ENCODE data around the gene CNNM2. TPM values are rescaled to one million over a fixed set of nuclear protein-coding genes. Genes with fewer than 3 reads are reported as not detected.
"Not testable (repeated sequence)": the region's sequence is repeated elsewhere in the genome, so short reads cannot be mapped to it uniquely, and the experiment has no call there.

The CNNM2 gene
- polyA plus RNA-seq, 3 donors: 9.8 to 11.4 (median 11.1) TPM

GRCh38 chr10:102960157-102960556 is 42.1 kb downstream of the CNNM2 start:
- no peak for DNase-seq (ENCODE audit: extremely low read depth in 1 of 11, low read depth in 9 of 11, low spot score in 4 of 11)

GRCh38 chr10:102962267-102962666 is 44.2 kb downstream of the CNNM2 start:
- no peak for DNase-seq (ENCODE audit: extremely low read depth in 1 of 11, low read depth in 9 of 11, low spot score in 4 of 11)

GRCh38 chr10:102962951-102963755 is 45.1 kb downstream of the CNNM2 start:
- DNase-seq (ENCODE audit: extremely low read depth in 1 of 11, low read depth in 9 of 11, low spot score in 4 of 11): no peak

GRCh38 chr10:102963756-102964025 is 45.6 kb downstream of the CNNM2 start:
- no peak for DNase-seq (ENCODE audit: extremely low read depth in 1 of 11, low read depth in 9 of 11, low spot score in 4 of 11)

GRCh38 chr10:102964064-102964463 is 46.0 kb downstream of the CNNM2 start:
- not testable (repeated sequence) for DNase-seq (ENCODE audit: extremely low read depth in 1 of 11, low read depth in 9 of 11, low spot score in 4 of 11)

GRCh38 chr10:102964713-102965112 is 46.6 kb downstream of the CNNM2 start:
- DNase-seq (ENCODE audit: extremely low read depth in 1 of 11, low read depth in 9 of 11, low spot score in 4 of 11): no peak

GRCh38 chr10:102965311-102965851 is 47.3 kb downstream of the CNNM2 start:
- DNase-seq (ENCODE audit: extremely low read depth in 1 of 11, low read depth in 9 of 11, low spot score in 4 of 11): no peak

- DNase-seq (ENCODE audit: extremely low read depth in 1 of 11, low read depth in 9 of 11, low spot score in 4 of 11): no peak
These were observed 49.0 kb downstream of the CNNM2 start for GRCh38 chr10:102967123-102967522.

GRCh38 chr10:102970562-102971340 is 52.7 kb downstream of the CNNM2 start:
- DNase-seq (ENCODE audit: extremely low read depth in 1 of 11, low read depth in 9 of 11, low spot score in 4 of 11): no peak

- no peak for DNase-seq (ENCODE audit: extremely low read depth in 1 of 11, low read depth in 9 of 11, low spot score in 4 of 11)
These were observed 57.6 kb downstream of the CNNM2 start for GRCh38 chr10:102975483-102976379.

- not testable (repeated sequence) for DNase-seq (ENCODE audit: extremely low read depth in 1 of 11, low read depth in 9 of 11, low spot score in 4 of 11)
These were observed 58.3 kb downstream of the CNNM2 start for GRCh38 chr10:102976380-102976726.

- DNase-seq (ENCODE audit: extremely low read depth in 1 of 11, low read depth in 9 of 11, low spot score in 4 of 11): no peak
These were observed 64.2 kb downstream of the CNNM2 start for GRCh38 chr10:102982296-102982695.

- no peak for DNase-seq (ENCODE audit: extremely low read depth in 1 of 11, low read depth in 9 of 11, low spot score in 4 of 11)
These were observed 66.0 kb downstream of the CNNM2 start for GRCh38 chr10:102984086-102984485.

GRCh38 chr10:102985811-102986210 is 67.7 kb downstream of the CNNM2 start:
- no peak for DNase-seq (ENCODE audit: extremely low read depth in 1 of 11, low read depth in 9 of 11, low spot score in 4 of 11)

- peak in 2 of 11 donors; percentile 15 to 23 for DNase-seq (ENCODE audit: extremely low read depth in 1 of 11, low read depth in 9 of 11, low spot score in 4 of 11)
These were observed 70.6 kb downstream of the CNNM2 start for GRCh38 chr10:102988404-102989314.

- DNase-seq (ENCODE audit: extremely low read depth in 1 of 11, low read depth in 9 of 11, low spot score in 4 of 11): no peak
These were observed 76.6 kb downstream of the CNNM2 start for GRCh38 chr10:102994531-102995295.

GRCh38 chr10:102996876-102997275 is 78.8 kb downstream of the CNNM2 start:
- DNase-seq (ENCODE audit: extremely low read depth in 1 of 11, low read depth in 9 of 11, low spot score in 4 of 11): no peak

GRCh38 chr10:102997998-102998397 is 79.9 kb downstream of the CNNM2 start:
- DNase-seq (ENCODE audit: extremely low read depth in 1 of 11, low read depth in 9 of 11, low spot score in 4 of 11): no peak

Measured in renal cortex interstitium (tissue), 11 donors.